ENCODE measurements around the gene RNF150. TPM values are rescaled to one million over a fixed set of nuclear protein-coding genes. Genes with fewer than 3 reads are reported as not detected.

The RNF150 gene
- total RNA-seq, 4 donors from 2014 or later: 1.6 to 21.2 (median 4.9) TPM

GRCh38 chr4:140844061-140844460, 289.2 kb downstream of the RNF150 start:
- H3K27ac ChIP-seq: no peak overlapping the region
- no peak overlapping the region for H3K4me3 ChIP-seq
- no peaks in the 10 kb centered on the region for H3K9me3 ChIP-seq
- in situ Hi-C loops (cut with MboI; ENCODE audit: low sequenced_read_pairs in 4 of 4): loop anchor here in 1 of 4 donors (25.0 kb wide), 1 partner anchor 93 kb away; no protein-coding TSS in a partner anchor
- no peaks in the 10 kb centered on the region for H3K36me3 ChIP-seq
- no peak for ATAC-seq
- no peaks in the 10 kb centered on the region for H3K27me3 ChIP-seq
- intact Hi-C loops (cut with DNase I; ENCODE audit: low total_unique reads): no loop called here
- TF ChIP-seq POLR2A (IDR thresholded peaks at IDR 0.05) (no peak), CTCF (IDR thresholded peaks at IDR 0.05 in 4 of 5, conservative IDR thresholded peaks at IDR 0.05 in 1 of 5) (no peak)
- no peaks in the 10 kb centered on the region for H3K4me1 ChIP-seq
- no peak for DNase-seq

GRCh38 chr4:140841186-140841585, 292.1 kb downstream of the RNF150 start:
- in situ Hi-C loops (cut with MboI; ENCODE audit: low sequenced_read_pairs in 4 of 4) (loop anchor here in 1 of 4 donors (25.0 kb wide), 1 partner anchor 96 kb away; no protein-coding TSS in a partner anchor), intact Hi-C loops (cut with DNase I; ENCODE audit: low total_unique reads) (no loop called here)
- Histone ChIP-seq H3K4me3 (no peak overlapping the region), H3K27me3 (no peaks in the 10 kb centered on the region), H3K36me3 (no peaks in the 10 kb centered on the region), H3K9me3 (no peaks in the 10 kb centered on the region), H3K4me1 (no peaks in the 10 kb centered on the region), H3K27ac (no peak overlapping the region)
- no peak for TF ChIP-seq CTCF (IDR thresholded peaks at IDR 0.05 in 4 of 5, conservative IDR thresholded peaks at IDR 0.05 in 1 of 5)
- no peak for TF ChIP-seq POLR2A (IDR thresholded peaks at IDR 0.05)
- ATAC-seq (no peak), DNase-seq (no peak)

- no peak for TF ChIP-seq POLR2A (IDR thresholded peaks at IDR 0.05)
- TF ChIP-seq CTCF (IDR thresholded peaks at IDR 0.05 in 4 of 5, conservative IDR thresholded peaks at IDR 0.05 in 1 of 5): no peak
- no peak overlapping the region for H3K27ac ChIP-seq
- H3K4me3 ChIP-seq: no peak overlapping the region
- in situ Hi-C loops (cut with MboI; ENCODE audit: low sequenced_read_pairs in 4 of 4) (loop anchor here in 1 of 4 donors (25.0 kb wide), 1 partner anchor 97 kb away; no protein-coding TSS in a partner anchor), intact Hi-C loops (cut with DNase I; ENCODE audit: low total_unique reads) (no loop called here)
- H3K4me1 ChIP-seq: no peaks in the 10 kb centered on the region
- DNase-seq (no peak), ATAC-seq (no peak)
- H3K36me3 ChIP-seq: no peaks in the 10 kb centered on the region
- no peaks in the 10 kb centered on the region for H3K27me3 ChIP-seq
- H3K9me3 ChIP-seq: no peaks in the 10 kb centered on the region
Observed at GRCh38 chr4:140839888-140840790, 293.1 kb downstream of the RNF150 start.

- no peak for ATAC-seq
- in situ Hi-C loops (cut with MboI; ENCODE audit: low sequenced_read_pairs in 4 of 4) (loop anchor here in 1 of 4 donors (25.0 kb wide), 1 partner anchor 98 kb away; no protein-coding TSS in a partner anchor), intact Hi-C loops (cut with DNase I; ENCODE audit: low total_unique reads) (no loop called here)
- no peak for DNase-seq
- Histone ChIP-seq H3K9me3 (no peaks in the 10 kb centered on the region), H3K27ac (no peak overlapping the region), H3K36me3 (no peaks in the 10 kb centered on the region), H3K27me3 (no peaks in the 10 kb centered on the region), H3K4me1 (no peaks in the 10 kb centered on the region), H3K4me3 (no peak overlapping the region)
- TF ChIP-seq POLR2A (IDR thresholded peaks at IDR 0.05): no peak
Observed at GRCh38 chr4:140839406-140839805, 293.9 kb downstream of the RNF150 start.

- Histone ChIP-seq H3K27ac (no peak overlapping the region), H3K4me3 (no peak overlapping the region), H3K36me3 (no peaks in the 10 kb centered on the region), H3K9me3 (no peaks in the 10 kb centered on the region), H3K4me1 (no peaks in the 10 kb centered on the region), H3K27me3 (no peaks in the 10 kb centered on the region)
- in situ Hi-C loops (cut with MboI; ENCODE audit: low sequenced_read_pairs in 4 of 4): loop anchor here in 1 of 4 donors (25.0 kb wide), 1 partner anchor 100 kb away; no protein-coding TSS in a partner anchor
- ATAC-seq: no peak
- TF ChIP-seq POLR2A (IDR thresholded peaks at IDR 0.05) (no peak), CTCF (IDR thresholded peaks at IDR 0.05 in 4 of 5, conservative IDR thresholded peaks at IDR 0.05 in 1 of 5) (no peak)
- DNase-seq: no peak
- intact Hi-C loops (cut with DNase I; ENCODE audit: low total_unique reads): no loop called here
Observed at GRCh38 chr4:140837736-140838135, 295.5 kb downstream of the RNF150 start.
